ENCODE measurements around the gene IQGAP2.

The IQGAP2 gene

DNA sequence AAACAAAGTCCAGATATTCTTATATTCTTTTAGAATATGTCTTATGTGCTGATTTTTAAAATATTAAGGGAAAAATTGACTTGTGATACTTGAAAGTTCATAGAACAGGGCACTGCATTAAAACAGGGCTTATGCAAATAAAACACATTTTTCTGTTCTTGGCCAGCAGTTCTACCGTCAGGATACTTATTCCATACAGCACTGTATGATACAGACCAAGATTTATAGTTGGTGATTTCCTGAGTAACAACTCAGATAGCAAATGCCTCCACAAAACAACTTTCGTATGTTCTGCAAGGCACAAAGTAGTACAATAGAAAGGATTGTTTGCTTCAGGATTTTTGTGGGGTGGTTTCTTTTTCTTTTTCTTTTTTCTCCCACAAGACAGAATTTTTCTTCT is 150.2 kb downstream of the IQGAP2 start:
- no peak for DNase-seq (ENCODE audit: insufficient read length, low spot score)
- FAIRE-seq = no peak

DNA sequence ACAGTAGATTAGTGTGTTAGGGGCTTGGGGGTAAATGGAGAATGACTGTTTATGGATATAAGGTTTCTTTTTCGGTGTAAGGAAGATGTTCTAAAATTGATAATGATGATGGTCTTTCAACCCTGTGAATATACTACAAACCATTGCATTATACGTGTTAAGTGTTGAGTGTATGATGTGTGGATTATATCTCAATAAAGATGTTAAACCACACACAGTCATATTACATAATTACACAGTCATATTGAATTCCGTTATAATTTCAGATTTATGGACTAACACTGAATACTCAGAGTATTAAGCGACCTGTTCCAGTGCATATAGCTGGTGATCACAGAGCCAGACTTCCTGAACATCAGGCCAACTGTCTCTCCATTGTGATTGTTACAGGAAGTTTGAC is 152.0 kb downstream of the IQGAP2 start:
- DNase-seq (ENCODE audit: insufficient read length, low spot score) (no peak), FAIRE-seq (peak; percentile 75)

DNA sequence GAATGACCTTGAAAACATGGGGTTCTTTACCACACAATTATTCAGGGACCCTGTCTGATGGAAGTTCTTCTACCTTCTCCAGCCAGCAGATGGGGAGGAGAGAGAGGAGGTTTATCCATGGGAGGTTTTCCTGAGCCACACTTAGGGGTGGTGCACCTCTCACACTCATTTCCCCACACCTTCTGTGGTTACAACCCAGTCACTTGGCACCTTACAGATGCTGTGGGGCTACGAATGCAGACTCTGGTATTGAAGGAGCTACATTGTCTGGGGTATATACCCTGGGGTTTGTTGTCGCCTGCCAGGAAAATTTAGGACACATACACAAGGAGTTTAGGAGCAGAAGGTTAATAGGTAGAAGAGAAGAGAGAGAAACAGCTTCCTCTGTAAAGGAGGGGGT is 152.6 kb downstream of the IQGAP2 start:
- DNase-seq (ENCODE audit: insufficient read length, low spot score) = no peak
- peak; percentile 21 for FAIRE-seq

DNA sequence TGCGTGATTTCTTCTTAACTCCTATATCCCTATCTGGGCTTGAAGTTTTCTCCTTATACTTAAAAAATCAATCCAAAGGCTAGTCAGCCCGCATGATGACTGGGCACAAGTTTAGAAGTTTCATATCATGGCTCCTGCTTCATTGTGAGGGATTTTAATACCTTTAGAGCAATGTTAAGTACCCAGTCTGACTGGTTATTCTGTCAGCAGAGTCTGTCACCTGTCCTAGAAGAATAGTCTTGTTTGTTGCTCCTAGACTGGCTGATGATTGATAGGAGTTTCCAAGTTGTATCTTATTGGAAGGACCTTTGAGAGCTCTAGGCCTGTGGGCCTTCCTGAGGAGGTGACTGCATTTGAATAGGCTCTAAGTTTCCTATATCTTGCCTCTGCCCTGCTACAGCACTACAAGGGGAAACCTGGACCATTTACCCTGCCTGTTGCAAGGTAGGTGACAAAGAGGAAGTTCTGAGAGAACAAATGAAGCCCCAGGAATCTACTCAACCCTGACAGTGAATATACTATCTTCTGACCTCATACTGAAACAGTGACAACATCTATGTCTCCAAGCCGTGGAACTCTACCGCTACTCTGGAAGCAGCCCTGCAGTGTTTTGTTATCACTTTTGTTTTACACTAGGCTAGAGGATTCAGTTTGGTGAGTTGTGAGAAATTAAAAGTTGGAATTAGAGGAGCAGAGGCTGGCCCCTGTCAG is 153.6 kb downstream of the IQGAP2 start:
- DNase-seq (ENCODE audit: insufficient read length, low spot score) = peak; percentile 46
- FAIRE-seq = peak; percentile 89

DNA sequence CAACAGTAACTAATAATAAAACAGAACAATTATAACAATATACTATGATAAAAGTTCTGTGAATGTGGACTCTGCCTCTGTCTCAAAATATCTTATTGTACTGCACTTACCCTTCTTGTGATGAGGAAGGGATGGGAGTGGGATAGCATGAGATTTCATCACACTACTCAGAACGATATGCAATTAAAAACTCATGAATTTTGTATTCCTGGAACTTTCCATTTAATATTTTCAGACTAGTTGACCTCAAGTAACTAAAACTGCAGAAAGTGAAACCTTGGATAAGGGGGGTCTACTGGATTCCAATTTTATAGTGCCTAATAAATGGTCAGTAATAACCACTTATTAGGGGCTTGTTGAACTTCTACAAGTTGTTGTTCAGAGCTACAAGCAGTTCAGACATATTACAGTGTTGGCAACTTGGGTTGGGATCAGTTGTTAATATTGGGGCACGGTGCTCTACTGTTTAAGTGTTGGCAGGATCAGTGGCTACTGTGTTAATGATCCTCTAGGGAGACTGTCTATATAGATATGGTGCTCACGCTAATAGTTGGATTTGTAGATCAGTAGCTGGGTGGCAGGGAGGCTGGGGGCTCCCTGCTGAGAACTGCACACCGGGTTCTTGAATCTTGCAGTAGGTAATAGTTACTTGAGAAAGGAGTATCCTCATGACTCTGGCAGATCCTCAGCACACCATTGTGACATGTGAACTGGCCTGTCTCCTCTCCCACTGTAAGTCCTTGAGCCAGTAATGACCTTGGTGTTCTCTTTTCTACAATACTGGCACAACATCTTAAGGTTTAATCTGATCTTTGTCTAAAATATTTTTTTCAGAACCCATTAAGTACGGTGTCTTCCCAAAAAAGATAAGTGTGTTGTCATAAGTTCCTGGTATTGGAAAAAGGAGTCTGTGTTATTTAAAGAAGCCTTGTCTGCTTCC is 158.1 kb downstream of the IQGAP2 start:
- FAIRE-seq (peak; percentile 31), DNase-seq (ENCODE audit: insufficient read length, low spot score) (no peak)

DNA sequence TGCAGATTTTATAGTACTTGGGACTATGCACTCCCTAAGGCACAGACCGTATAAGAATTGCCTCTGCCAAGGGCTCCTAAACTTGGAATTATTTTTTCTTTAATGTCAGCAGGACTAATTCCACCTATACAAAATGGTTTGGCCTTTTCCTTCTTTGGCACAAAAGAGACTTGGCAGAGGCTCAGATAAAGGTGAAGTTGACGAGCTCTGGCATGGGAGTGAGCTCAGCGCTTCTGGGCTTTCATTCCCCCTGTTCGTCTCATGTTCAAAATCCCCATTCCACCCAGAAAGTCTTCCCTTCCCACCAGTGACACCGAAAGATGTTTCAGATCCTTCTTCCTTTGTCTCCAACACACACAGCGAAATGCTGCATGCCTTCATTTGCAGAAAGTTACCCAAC is 158.9 kb downstream of the IQGAP2 start:
- no peak for FAIRE-seq
- no peak for DNase-seq (ENCODE audit: insufficient read length, low spot score)

DNA sequence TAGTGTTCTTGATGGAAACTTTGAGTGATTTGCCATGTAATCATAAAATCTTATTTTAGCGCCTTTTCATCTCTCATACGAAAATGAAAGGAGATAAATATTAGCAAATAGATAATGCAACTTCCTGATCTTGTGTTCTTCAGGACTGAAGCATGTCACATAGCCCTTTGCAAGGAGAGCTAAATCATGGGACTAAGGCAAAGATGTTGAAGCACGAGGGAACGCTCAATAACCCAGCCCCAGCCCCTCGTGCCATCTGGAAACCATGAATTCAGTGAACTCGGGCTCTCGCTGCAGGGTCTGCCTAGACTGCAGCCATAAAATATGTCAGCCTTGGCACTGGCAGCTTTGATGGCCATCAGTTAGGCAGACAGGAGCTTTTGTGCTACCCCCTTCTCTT is 161.9 kb downstream of the IQGAP2 start:
- DNase-seq (ENCODE audit: insufficient read length, low spot score) = no peak

DNA sequence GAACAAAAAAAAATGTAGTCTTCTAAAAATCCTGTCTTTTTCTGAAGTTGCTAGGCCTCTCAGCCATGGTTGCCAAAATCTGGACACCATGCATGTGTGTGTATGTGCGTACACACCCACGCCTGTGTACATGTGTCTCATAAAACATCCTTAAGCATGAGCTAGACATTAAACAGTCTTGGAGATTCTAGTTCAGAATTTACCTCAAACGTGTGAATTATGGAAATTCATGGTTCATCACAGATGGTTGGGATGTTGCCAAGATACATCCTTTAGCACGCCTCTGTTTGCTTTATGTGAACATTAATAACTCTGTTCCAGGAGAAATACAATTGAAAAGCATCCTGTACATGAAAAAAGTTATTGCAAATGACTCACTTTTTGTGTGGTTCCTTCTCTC is 167.1 kb downstream of the IQGAP2 start:
- no peak for DNase-seq (ENCODE audit: insufficient read length, low spot score)
- FAIRE-seq = no peak

More for the DNA sequence above, 161.9 kb downstream of the IQGAP2 start:
- no peak for FAIRE-seq

DNA sequence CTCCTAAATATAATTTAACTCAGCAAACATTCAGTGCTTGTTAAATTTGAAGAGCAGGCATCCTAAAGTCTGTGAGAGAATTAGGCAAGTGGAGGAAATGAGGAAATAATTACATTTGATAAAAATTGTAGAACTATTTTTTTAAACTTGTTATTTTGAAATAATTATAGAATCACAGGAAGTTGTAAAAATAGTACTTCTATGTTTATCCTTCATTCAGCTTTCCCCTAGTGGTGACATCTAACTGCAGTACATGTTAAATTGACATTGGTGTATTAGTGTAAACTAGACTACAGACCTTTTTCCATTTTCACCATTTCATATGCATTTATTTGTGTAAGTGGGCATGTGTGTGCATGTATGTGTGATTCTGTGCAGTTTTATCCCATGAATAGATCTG is 168.5 kb downstream of the IQGAP2 start:
- DNase-seq (ENCODE audit: insufficient read length, low spot score) = no peak
- no peak for FAIRE-seq

DNA sequence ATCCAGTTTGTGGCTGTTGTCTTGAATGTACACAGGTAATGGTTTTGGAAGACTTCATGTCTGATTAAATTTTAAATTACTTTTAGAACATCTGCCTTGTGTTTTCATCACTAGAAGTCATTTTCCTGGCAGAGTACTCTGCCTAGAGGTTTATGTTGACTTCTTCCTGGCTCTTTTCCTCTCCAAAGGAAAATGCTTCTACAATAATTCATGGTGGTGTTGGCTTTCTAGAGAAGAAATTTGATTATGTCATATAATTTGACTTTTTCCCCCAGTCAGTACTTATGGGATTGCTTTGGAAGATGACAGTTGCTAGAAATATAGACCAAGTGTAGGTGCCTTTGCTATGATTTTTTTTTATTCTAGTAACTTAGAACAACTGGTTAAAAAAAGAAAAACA is 173.4 kb downstream of the IQGAP2 start:
- DNase-seq (ENCODE audit: insufficient read length, low spot score) (no peak), FAIRE-seq (no peak)

DNA sequence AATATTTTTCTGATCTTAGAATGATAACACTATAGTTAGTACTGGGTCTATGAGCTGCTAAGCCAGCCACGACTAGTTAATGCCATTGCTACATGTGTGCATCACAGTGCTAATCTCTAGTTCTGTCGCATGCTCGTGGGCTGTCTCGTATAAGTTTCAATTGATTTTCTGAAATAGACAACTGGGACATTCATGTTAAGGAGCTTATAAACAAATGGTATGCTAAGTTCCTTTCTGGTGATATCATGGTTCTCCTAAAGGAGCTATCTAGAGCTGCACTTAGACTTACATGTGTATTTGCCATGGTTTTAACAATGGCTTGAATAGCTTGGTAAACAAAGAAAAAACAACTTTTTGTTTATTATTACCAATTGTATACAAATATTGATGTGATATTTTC is 173.9 kb downstream of the IQGAP2 start:
- no peak for FAIRE-seq
- DNase-seq (ENCODE audit: insufficient read length, low spot score) = no peak

DNA sequence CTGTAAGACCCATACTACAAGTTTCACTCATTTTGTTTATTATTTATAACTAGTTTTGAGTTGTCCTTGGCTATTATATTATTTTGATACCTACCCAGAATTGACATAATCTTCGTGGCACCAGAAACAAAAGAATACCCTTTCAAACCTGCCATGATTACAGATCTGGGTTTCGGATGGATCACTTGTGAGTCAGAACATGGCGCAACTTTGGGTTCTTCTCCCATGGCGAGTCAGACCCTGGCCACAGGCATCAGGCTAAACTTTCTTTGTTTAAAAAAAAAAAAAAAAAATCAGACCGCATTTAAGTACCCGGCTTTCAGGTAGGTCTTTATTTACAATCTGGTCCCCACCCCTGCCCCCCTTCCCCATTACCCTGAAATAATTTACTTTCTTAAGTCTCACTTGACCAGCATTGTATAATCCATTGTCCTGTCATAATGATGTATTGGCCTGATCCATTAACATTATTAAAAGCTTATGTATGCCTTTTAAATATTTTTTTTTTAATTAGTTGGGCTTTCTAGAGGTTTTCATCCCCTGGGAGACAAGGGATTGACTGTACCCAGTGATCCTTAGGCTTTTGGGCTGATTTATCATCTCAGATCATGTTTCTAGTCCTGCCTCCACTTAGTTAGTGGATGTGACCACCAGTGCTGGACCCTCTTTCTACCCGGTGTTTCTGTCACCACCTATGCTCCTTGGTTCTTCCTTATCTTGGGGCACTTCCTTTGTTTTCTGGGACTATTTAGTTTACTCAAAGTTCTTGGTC is 176.3 kb downstream of the IQGAP2 start:
- DNase-seq (ENCODE audit: insufficient read length, low spot score) (no peak), FAIRE-seq (no peak)

DNA sequence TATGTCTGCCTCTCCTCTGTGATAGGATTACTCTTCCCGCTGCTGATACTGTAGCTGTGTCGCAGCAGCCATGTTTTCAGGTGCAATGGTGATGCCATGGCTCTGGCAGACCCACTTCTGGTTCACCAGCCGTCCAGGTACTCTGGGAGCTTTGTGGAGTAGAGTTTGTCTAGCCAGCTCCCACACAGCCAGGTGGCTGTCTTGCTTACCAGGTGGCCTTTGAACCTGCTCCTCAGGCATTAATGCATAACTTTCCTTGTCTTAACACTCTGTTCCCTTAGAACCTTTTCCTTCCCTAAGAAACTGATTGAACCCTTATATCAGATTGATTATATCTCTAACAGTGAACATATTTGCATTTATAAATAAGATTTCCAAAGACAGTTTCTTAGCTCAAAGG is 177.9 kb downstream of the IQGAP2 start:
- no peak for FAIRE-seq
- no peak for DNase-seq (ENCODE audit: insufficient read length, low spot score)

DNA sequence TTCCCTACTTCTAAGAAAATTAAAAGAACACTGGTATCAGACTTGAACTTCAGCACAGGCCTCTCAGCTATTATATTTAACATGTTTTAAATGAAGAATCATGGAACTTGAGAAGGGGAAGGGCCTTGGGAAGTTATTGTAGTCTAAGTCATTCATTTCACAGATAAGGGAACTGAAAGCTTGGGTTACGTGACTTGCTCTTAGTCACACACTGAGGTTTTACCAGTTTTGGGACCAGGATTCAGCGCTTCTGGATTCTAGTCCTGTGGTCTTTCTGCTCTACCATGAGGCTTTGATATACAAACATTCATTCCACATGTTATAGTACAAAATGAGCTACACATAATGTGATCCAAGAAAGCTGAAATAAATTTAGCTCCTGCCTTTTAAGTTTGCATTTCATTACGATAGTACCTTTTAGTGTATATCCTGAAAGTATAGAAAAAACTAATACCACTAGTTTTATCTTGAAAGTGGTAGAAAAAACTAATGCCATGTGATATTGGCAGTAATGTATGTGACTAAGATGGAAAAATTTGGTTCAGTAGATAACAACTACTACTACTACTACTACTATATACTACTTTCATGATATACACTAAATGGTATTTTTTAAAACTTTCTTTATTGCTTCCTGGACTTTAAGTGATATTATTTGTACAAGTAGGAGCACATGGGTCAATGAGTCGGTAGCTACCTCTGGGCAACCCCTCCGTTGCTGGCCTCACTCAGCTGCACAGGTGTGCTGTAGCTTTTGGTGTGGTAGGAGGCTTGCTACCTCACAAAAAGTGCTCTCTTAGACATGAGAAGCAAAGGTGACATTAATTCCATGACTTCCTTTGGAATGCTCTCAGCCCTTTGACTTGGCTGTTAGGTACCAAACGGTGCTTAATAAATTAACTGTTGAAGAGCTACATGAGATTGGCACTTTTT is 179.4 kb downstream of the IQGAP2 start:
- DNase-seq (ENCODE audit: insufficient read length, low spot score) (peak; percentile 17), FAIRE-seq (peak; percentile 97)

DNA sequence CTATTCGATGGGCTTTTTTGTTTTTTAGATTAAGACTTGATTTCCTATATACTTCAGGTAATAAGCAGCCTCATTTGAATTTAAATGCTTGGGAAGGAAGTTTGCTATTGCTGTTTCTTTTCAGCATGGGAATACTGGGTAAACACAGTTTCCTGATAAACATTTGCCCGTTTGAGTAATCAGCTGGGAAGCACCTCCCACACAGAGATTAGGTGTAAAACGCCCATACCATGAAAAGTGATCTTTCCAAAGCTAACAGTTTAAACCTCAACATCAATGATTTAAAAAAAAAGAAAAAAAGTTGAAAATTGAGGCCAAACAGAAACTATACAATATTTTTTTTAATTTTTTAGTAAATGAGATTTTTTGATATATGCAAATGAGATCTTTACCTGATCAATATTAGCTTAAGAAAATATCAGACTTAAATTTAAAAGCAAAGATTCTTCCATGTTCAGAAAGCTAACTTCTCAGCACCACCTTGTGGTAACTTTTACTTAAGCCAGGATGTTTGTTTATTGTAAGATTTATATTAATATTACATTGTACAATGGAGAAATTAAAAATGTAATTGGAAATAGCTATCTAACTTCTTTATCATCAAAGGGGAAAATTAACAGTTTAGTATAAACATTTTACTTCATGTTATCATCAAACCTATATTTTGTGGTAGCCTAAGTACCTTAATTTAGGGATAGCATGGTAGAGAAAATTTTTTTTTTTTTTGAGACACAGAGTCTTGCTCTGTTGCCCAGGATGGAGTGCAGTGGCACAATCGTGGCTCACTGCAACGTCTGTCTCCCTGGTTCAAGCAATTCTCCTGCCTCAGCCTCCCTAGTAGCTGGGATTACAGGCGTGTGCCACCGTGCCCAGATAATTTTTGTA is 180.3 kb downstream of the IQGAP2 start:
- FAIRE-seq (peak; percentile 70), DNase-seq (ENCODE audit: insufficient read length, low spot score) (no peak)

DNA sequence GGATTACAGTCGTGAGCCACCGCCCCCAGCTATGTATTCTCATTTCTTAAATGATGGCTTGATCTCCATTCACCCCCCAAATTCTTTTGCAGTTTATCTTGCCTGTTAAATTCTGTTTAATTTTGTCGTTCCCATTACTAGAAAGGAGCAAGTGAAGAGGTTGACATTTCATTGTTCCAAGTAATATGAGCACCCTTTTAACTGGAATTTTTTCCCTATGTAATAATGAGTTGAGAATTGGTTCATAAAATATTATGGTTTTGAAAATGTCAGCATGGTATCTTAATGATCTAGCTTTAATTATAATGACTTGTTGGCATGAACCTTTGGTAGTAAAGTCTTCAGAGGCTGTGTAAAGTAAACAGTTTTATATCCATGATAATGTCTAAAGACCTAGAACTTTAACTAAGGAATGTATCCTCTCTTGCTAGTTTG is 182.7 kb downstream of the IQGAP2 start:
- FAIRE-seq (no peak), DNase-seq (ENCODE audit: insufficient read length, low spot score) (no peak)

DNA sequence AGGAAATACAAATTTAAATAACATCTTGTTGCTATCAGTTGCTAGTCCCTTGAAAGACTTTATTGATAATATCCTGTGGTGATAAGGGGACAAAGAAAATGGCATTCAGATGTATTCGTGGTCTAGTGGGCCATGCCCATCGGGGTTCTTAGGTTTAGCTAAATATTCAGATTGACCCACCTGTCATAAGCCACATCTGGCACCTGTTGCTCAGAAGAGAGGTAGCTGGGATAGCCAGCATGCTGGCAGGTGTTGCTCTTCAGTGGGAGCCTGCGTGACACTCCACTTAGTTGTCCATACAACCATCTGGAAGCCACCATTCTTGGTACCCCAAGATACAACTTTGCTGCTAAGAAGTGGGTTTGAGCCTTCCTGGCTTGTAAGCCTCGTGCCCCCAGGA is 183.4 kb downstream of the IQGAP2 start:
- FAIRE-seq = peak; percentile 60
- no peak for DNase-seq (ENCODE audit: insufficient read length, low spot score)

DNA sequence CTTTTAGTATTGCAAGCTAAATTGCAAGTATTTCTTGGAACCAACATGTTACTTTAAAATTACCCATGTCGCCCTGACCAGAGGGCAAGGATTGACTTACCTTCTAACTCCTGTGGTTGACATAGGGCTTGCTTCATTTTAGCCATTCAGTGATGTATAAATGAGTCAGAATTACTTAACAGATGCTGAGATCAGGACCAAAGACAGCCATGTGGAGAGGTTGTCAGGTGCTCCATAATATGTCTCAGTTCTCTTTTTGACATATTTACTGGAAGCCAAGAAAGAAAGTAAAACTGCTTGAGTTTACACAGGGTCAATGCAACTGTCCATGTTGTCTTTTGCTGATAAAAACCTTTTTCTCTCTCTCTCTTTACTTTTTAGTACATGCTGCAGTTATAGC is 186.9 kb downstream of the IQGAP2 start:
- FAIRE-seq = peak; percentile 89
- peak; percentile 15 for DNase-seq (ENCODE audit: insufficient read length, low spot score)

DNA sequence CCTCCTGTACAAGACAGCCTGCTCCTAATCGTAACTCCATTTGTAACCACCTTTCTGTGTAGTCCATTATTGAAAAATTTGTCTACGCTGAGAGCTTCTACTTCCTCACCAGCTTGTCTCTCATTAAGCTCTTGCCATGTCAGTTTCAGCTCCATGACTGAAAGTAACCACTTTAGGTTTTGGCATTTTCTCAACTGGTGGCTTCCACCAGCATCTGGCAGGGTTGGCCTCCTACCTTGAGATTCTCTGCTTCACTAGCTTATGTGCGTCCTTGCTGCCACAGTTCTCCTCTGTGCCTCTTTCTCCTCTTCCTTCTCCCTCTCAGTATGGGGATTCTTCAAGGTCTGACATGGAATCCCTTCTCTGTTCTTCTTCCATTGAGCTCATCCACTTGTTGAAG is 188.3 kb downstream of the IQGAP2 start:
- no peak for DNase-seq (ENCODE audit: insufficient read length, low spot score)
- no peak for FAIRE-seq
